ENCODE results near the gene ZDHHC11B. TPM values are rescaled to one million over a fixed set of nuclear protein-coding genes. Genes with fewer than 3 reads are reported as not detected.

The ZDHHC11B gene
- total RNA-seq, 2 donors from 2014 or later: 6.2 to 8.9 TPM

GRCh38 chr5:669842-670395 lies 114.6 kb downstream of the ZDHHC11B start:
- no peak overlapping the region for H3K4me3 ChIP-seq
- TF ChIP-seq POLR2A (IDR thresholded peaks at IDR 0.05): no peak
- no peak for TF ChIP-seq CTCF (IDR thresholded peaks at IDR 0.05)
- H3K4me1 ChIP-seq: peaks cover 29% of the 10 kb centered on the region
- intact Hi-C loops (cut with DNase I): no loop called here
- H3K27ac ChIP-seq: no peak overlapping the region
- no peak for ATAC-seq
- 86% methylated on average over 22 of the region's 22 CpGs; no CpG with 5 or more reads in 1 of the 2 donors for WGBS, 2 donors
- no peaks in the 10 kb centered on the region for H3K36me3 ChIP-seq (replicated peaks in 1 of 2; ENCODE audit: insufficient read depth in 1 of 2, low read depth in 2 of 2)
- DNase-seq: peak in 2 of 4 donors; percentile 4 to 10
- no peaks in the 10 kb centered on the region for H3K27me3 ChIP-seq
- H3K9me3 ChIP-seq: no peaks in the 10 kb centered on the region

- ATAC-seq (no peak), DNase-seq (peak in 2 of 4 donors; percentile 55 to 56)
- no peaks in the 10 kb centered on the region for H3K27me3 ChIP-seq
- intact Hi-C loops (cut with DNase I): no loop called here
- H3K4me3 ChIP-seq: no peak overlapping the region
- no peaks in the 10 kb centered on the region for H3K9me3 ChIP-seq
- WGBS, 2 donors: 60 to 78% methylated on average over 11 to 35 of the region's 40 CpGs
- H3K36me3 ChIP-seq (replicated peaks in 1 of 2; ENCODE audit: insufficient read depth in 1 of 2, low read depth in 2 of 2): no peaks in the 10 kb centered on the region
- H3K4me1 ChIP-seq: peaks cover 35% of the 10 kb centered on the region
- TF ChIP-seq POLR2A (IDR thresholded peaks at IDR 0.05): no peak
- TF ChIP-seq CTCF (IDR thresholded peaks at IDR 0.05): peak; percentile 50 to 65 (median 58)
- no peak overlapping the region for H3K27ac ChIP-seq
These were observed 115.3 kb downstream of the ZDHHC11B start for GRCh38 chr5:669111-669841.

- Histone ChIP-seq H3K4me1 (peaks cover 34% of the 10 kb centered on the region), H3K27me3 (no peaks in the 10 kb centered on the region), H3K36me3 (replicated peaks in 1 of 2; ENCODE audit: insufficient read depth in 1 of 2, low read depth in 2 of 2) (no peaks in the 10 kb centered on the region), H3K9me3 (no peaks in the 10 kb centered on the region), H3K4me3 (no peak overlapping the region), H3K27ac (no peak overlapping the region)
- intact Hi-C loops (cut with DNase I): no loop called here
- ATAC-seq: no peak
- no peak for TF ChIP-seq CTCF (IDR thresholded peaks at IDR 0.05)
- WGBS, 2 donors: 87 to 88% methylated on average over 21 to 42 of the region's 44 CpGs
- no peak for DNase-seq
These were observed 116.1 kb downstream of the ZDHHC11B start for GRCh38 chr5:668283-668995.

- Histone ChIP-seq H3K27me3 (no peaks in the 10 kb centered on the region), H3K27ac (no peak overlapping the region), H3K36me3 (replicated peaks in 1 of 2; ENCODE audit: insufficient read depth in 1 of 2, low read depth in 2 of 2) (no peaks in the 10 kb centered on the region), H3K9me3 (no peaks in the 10 kb centered on the region), H3K4me3 (no peak overlapping the region), H3K4me1 (peaks cover 19% of the 10 kb centered on the region)
- intact Hi-C loops (cut with DNase I): no loop called here
- ATAC-seq: no peak
- 87 to 94% methylated on average over 8 to 13 of the region's 13 CpGs for WGBS, 2 donors
- TF ChIP-seq POLR2A (IDR thresholded peaks at IDR 0.05) (no peak), CTCF (IDR thresholded peaks at IDR 0.05) (no peak)
- peak in 1 of 4 donors; percentile 4 for DNase-seq
These were observed 117.6 kb downstream of the ZDHHC11B start for GRCh38 chr5:666816-667498.

All from body of pancreas (tissue), 4 donors.